A673 (cell line): ENCODE data around the gene PRKAA1. TPM values are rescaled to one million over a fixed set of nuclear protein-coding genes. Genes with fewer than 3 reads are reported as not detected.

ENCODE experiments used
- BruUV-seq: library from RNA; stranded (reverse); fragments of 400-500 nt; replicated peaks from 2 replicates; lab custom pipeline; 2021; lab: Mats Ljungman, UMichigan
- CTCF ChIA-PET: fragments of 300-600 bp; sonication (Branson Sonifier 250); formaldehyde crosslinking; loops from one replicate; lab custom pipeline; 2022; ENCODE audit warnings: antibody characterized with exemption; lab: Charles Lee
- POLR2A ChIA-PET: fragments of 300-600 bp; sonication (Branson Sonifier 250); formaldehyde crosslinking; loops from one replicate; lab custom pipeline; 2022; ENCODE audit warnings: antibody characterized with exemption; ENCODE audit not compliant: low non-redundant PET; lab: Charles Lee
- DNase-seq: peaks from one replicate; pipeline ENCODE4 v3.0.0-alpha.2; 2015; ENCODE audit warnings: low spot score
- H3K27ac ChIP-seq: fragments of 200-600 bp; sonication (generic); 2 replicates; pipeline ENCODE4 v1.5.1; 2016; ENCODE audit warnings: mixed run types, low read depth, mild to moderate bottlenecking, mixed read lengths, antibody characterized with exemption, low read length; ENCODE audit not compliant: poor library complexity, severe bottlenecking
- H3K27me3 ChIP-seq: fragments of 200-600 bp; sonication (generic); replicated peaks from 2 replicates; pipeline ENCODE4 v1.6.1; 2017; ENCODE audit warnings: mixed run types, low read depth, mild to moderate bottlenecking, mixed read lengths, antibody characterized with exemption, low read length; ENCODE audit not compliant: insufficient read depth, poor library complexity
- H3K36me3 ChIP-seq: fragments of 200-600 bp; sonication (generic); 2 replicates; pipeline ENCODE4 v1.6.1; 2016; ENCODE audit warnings: mixed run types, mild to moderate bottlenecking, mixed read lengths, antibody characterized with exemption, low read length; ENCODE audit not compliant: insufficient read depth, poor library complexity, severe bottlenecking
- H3K4me1 ChIP-seq: fragments of 200-600 bp; sonication (generic); 2 replicates; pipeline ENCODE4 v1.6.1; 2017; ENCODE audit warnings: mixed run types, mild to moderate bottlenecking, mixed read lengths, antibody characterized with exemption, low read length; ENCODE audit not compliant: insufficient read depth, poor library complexity, severe bottlenecking
- H3K4me3 ChIP-seq: fragments of 200-600 bp; sonication (generic); 2 replicates; pipeline ENCODE4 v1.5.1; 2016; ENCODE audit warnings: low read depth, mixed run types, mild to moderate bottlenecking, mixed read lengths, low read length; ENCODE audit not compliant: poor library complexity, severe bottlenecking
- H3K9me3 ChIP-seq: fragments of 200-600 bp; sonication (generic); 2 replicates; pipeline ENCODE4 v1.6.1; 2016; ENCODE audit warnings: mixed run types, low read depth, mild to moderate bottlenecking, mixed read lengths, antibody characterized with exemption, low read length; ENCODE audit not compliant: poor library complexity, severe bottlenecking
- CTCF ChIP-seq: fragments of 300-800, 200-600 bp; sonication (generic); conservative IDR thresholded peaks from 2 replicates; pipeline ENCODE4 v1.5.1; 2017; ENCODE audit warnings: low read depth, mild to moderate bottlenecking, antibody characterized with exemption, low read length, moderate library complexity, mixed read lengths
- EZH2 ChIP-seq: fragments of 200-600 bp; sonication (generic); IDR thresholded peaks from 2 replicates; pipeline ENCODE4 v1.6.1; 2017; ENCODE audit warnings: borderline replicate concordance, low read depth, mild to moderate bottlenecking, mixed read lengths, antibody characterized with exemption, low read length; ENCODE audit not compliant: poor library complexity, severe bottlenecking
- intact Hi-C: fragments of 100-400 bp; cut with micrococcal nuclease; formaldehyde crosslinking; loops from one replicate; pipeline ENCODE4 v1.10.0; 2022; ENCODE audit not compliant: unreplicated experiment
- total RNA-seq: library from RNA; stranded (reverse); gene quantifications from 2 replicates; pipeline ENCODE4 v1.2.3, GENCODE V29; 2021

The PRKAA1 gene
- total RNA-seq, 1 experiment from 2014 or later: 114 TPM

GRCh38 chr5:40755093-40755406 is 43.1 kb downstream of the PRKAA1 start:
- H3K4me1 ChIP-seq: peaks cover 10% of the 10 kb centered on the region
- H3K27ac ChIP-seq: peak overlapping the region; percentile 90
- ChIA-PET CTCF (interaction anchor here (0.8 kb wide), 1 partner anchor 43 kb away, joined by 3 read pairs; the partner anchor contains the start of gene PRKAA1), POLR2A (no interaction called here)
- TF ChIP-seq CTCF: peak; percentile 82
- no peak for TF ChIP-seq EZH2
- H3K36me3 ChIP-seq: no peaks in the 10 kb centered on the region
- intact Hi-C loops: loop anchor here (1.0 to 5.0 kb wide), 2 partner anchors 82 to 124 kb away; partner anchors contain the start of gene RPL37
- peak; percentile 89 for DNase-seq
- no peaks in the 10 kb centered on the region for H3K27me3 ChIP-seq
- H3K4me3 ChIP-seq: peak overlapping the region; percentile 93
- H3K9me3 ChIP-seq: no peaks in the 10 kb centered on the region
- no TSS peak for BruUV-seq

- POLR2A ChIA-PET: no interaction called here
- H3K27ac ChIP-seq: peak overlapping the region; percentile 90
- peak overlapping the region; percentile 93 for H3K4me3 ChIP-seq
- CTCF ChIA-PET: interaction anchor here (0.8 kb wide), 1 partner anchor 43 kb away, joined by 3 read pairs; the partner anchor contains the start of gene PRKAA1
- TF ChIP-seq CTCF (no peak), EZH2 (no peak)
- no peaks in the 10 kb centered on the region for H3K9me3 ChIP-seq
- no peaks in the 10 kb centered on the region for H3K36me3 ChIP-seq
- DNase-seq: no peak
- H3K27me3 ChIP-seq: no peaks in the 10 kb centered on the region
- intact Hi-C loops: loop anchor here (1.0 to 5.0 kb wide), 2 partner anchors 83 to 125 kb away; partner anchors contain the start of gene RPL37
- TSS peak; percentile 28 for BruUV-seq
- peaks cover 10% of the 10 kb centered on the region for H3K4me1 ChIP-seq
Measured at GRCh38 chr5:40754381-40755092, 43.6 kb downstream of the PRKAA1 start.

- no peaks in the 10 kb centered on the region for H3K36me3 ChIP-seq
- peaks cover 10% of the 10 kb centered on the region for H3K4me1 ChIP-seq
- no peak overlapping the region for H3K4me3 ChIP-seq
- H3K9me3 ChIP-seq: no peaks in the 10 kb centered on the region
- no peak overlapping the region for H3K27ac ChIP-seq
- no TSS peak for BruUV-seq
- ChIA-PET CTCF (no interaction called here), POLR2A (no interaction called here)
- H3K27me3 ChIP-seq: no peaks in the 10 kb centered on the region
- intact Hi-C loops: no loop called here
- no peak for TF ChIP-seq CTCF
- TF ChIP-seq EZH2: no peak
- DNase-seq: no peak
Measured at GRCh38 chr5:40746703-40747102, 51.5 kb downstream of the PRKAA1 start.
